Stomach (tissue), 4 donors: Measurements from ENCODE around the gene FGF7.

Experiments
- EP300 ChIP-seq: sonication (generic); formaldehyde crosslinking; IDR thresholded peaks from one replicate; pipeline ENCODE4 v1.6.1; 2017; ENCODE audit warnings: antibody characterized with exemption
- POLR2A ChIP-seq, 4 donors: fragments of 450-650 bp; IDR thresholded peaks; one replicate each; pipeline ENCODE4 v1.6.1; 2016; ENCODE audit warnings: antibody characterized with exemption in 4 of 4, control low read depth in 2 of 4, mild to moderate bottlenecking in 1 of 4, moderate library complexity in 1 of 4
- POLR2AphosphoS5 ChIP-seq, 3 donors: sonication (generic); formaldehyde crosslinking; IDR thresholded peaks; one replicate each; pipeline ENCODE4 v1.6.1; 2016; ENCODE audit warnings: antibody characterized with exemption in 3 of 3
- TF ChIP-seq, protein P1 (sequence below), 7 experiments: fragments of 450-650 bp in 4 of 7; fragments of 200-600 bp in 3 of 7; sonication (generic) in 3 of 7; IDR thresholded peaks; one replicate each; pipeline ENCODE4 v1.5.1; 2016 to 2019; ENCODE audit warnings: antibody characterized with exemption in 7 of 7, control low read depth in 2 of 7, mild to moderate bottlenecking in 1 of 7

DNA sequence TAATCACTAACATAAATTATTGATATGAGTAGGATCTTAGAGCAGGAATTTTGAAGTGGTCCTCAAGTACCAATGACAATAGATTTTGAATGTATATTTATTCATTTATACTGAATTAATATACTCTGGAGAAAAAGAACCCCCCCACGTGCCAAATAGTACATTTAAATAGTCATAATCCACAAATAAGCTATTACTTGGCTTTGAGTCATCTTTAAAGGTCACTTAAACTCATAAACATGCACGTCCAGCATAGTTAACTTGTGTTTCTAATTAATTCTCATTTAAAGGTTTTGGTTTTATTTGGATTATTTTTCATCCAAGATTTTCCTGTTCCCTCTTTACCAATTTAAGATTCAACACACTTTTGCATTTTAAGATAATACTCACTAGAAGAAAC is 35.1 kb downstream of the FGF7 start:
- TF ChIP-seq, protein P1, sequence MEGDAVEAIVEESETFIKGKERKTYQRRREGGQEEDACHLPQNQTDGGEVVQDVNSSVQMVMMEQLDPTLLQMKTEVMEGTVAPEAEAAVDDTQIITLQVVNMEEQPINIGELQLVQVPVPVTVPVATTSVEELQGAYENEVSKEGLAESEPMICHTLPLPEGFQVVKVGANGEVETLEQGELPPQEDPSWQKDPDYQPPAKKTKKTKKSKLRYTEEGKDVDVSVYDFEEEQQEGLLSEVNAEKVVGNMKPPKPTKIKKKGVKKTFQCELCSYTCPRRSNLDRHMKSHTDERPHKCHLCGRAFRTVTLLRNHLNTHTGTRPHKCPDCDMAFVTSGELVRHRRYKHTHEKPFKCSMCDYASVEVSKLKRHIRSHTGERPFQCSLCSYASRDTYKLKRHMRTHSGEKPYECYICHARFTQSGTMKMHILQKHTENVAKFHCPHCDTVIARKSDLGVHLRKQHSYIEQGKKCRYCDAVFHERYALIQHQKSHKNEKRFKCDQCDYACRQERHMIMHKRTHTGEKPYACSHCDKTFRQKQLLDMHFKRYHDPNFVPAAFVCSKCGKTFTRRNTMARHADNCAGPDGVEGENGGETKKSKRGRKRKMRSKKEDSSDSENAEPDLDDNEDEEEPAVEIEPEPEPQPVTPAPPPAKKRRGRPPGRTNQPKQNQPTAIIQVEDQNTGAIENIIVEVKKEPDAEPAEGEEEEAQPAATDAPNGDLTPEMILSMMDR (IDR thresholded peaks at IDR 0.05), result no peak
- no peak for TF ChIP-seq POLR2A (IDR thresholded peaks at IDR 0.05)
- TF ChIP-seq EP300, result no peak
- no peak for TF ChIP-seq POLR2AphosphoS5 (IDR thresholded peaks at IDR 0.05)
